ENCODE results near the gene IGFBP3. TPM values are rescaled to one million over a fixed set of nuclear protein-coding genes. Genes with fewer than 3 reads are reported as not detected.

IGFBP3 gene
- total and polyA plus RNA-seq, 4 donors: 87.0 to 244 (median 182) TPM

DNA sequence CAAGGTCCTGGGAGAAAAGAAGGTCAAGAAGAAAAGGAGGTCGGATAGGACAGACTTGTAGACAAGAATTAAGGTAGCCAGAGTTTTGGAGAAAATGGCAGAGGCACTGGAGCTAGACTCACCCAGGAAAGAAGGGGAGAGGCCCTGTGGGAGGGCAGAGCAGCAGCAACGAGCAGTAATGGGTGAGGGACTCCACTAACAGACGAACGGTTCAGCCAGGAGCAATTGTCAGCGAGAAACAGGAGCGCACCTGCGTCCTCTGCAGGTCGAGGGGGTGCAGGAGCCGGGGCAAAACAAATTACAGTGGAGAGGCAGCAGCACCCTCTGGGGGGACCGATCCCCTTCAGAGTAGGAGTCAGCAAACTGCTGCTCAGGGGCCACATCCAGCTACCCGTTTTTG lies 18.5 kb upstream of the IGFBP3 start:
- no peaks in the 10 kb centered on the region for H3K36me3 ChIP-seq (ENCODE audit: control insufficient read depth in 4 of 4, insufficient read depth in 3 of 4, low read depth in 1 of 4, low read length in 3 of 4)
- TF ChIP-seq, protein P1, sequence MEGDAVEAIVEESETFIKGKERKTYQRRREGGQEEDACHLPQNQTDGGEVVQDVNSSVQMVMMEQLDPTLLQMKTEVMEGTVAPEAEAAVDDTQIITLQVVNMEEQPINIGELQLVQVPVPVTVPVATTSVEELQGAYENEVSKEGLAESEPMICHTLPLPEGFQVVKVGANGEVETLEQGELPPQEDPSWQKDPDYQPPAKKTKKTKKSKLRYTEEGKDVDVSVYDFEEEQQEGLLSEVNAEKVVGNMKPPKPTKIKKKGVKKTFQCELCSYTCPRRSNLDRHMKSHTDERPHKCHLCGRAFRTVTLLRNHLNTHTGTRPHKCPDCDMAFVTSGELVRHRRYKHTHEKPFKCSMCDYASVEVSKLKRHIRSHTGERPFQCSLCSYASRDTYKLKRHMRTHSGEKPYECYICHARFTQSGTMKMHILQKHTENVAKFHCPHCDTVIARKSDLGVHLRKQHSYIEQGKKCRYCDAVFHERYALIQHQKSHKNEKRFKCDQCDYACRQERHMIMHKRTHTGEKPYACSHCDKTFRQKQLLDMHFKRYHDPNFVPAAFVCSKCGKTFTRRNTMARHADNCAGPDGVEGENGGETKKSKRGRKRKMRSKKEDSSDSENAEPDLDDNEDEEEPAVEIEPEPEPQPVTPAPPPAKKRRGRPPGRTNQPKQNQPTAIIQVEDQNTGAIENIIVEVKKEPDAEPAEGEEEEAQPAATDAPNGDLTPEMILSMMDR (IDR thresholded peaks at IDR 0.05; ENCODE audit: low read depth, low read length, missing input control): no peak
- TF ChIP-seq NR2F2 (IDR thresholded peaks at IDR 0.05) (no peak), GABPA (IDR thresholded peaks at IDR 0.05 in 1 of 2, conservative IDR thresholded peaks at IDR 0.05 in 1 of 2) (no peak), FOXA2 (IDR thresholded peaks at IDR 0.05) (no peak), FOXA1 (IDR thresholded peaks at IDR 0.05) (no peak), HNF4A (conservative IDR thresholded peaks at IDR 0.05) (no peak), SP1 (IDR thresholded peaks at IDR 0.05) (no peak)
- TF ChIP-seq, protein P2, sequence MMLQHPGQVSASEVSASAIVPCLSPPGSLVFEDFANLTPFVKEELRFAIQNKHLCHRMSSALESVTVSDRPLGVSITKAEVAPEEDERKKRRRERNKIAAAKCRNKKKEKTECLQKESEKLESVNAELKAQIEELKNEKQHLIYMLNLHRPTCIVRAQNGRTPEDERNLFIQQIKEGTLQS (IDR thresholded peaks at IDR 0.05): no peak
- TF ChIP-seq, protein P3, sequence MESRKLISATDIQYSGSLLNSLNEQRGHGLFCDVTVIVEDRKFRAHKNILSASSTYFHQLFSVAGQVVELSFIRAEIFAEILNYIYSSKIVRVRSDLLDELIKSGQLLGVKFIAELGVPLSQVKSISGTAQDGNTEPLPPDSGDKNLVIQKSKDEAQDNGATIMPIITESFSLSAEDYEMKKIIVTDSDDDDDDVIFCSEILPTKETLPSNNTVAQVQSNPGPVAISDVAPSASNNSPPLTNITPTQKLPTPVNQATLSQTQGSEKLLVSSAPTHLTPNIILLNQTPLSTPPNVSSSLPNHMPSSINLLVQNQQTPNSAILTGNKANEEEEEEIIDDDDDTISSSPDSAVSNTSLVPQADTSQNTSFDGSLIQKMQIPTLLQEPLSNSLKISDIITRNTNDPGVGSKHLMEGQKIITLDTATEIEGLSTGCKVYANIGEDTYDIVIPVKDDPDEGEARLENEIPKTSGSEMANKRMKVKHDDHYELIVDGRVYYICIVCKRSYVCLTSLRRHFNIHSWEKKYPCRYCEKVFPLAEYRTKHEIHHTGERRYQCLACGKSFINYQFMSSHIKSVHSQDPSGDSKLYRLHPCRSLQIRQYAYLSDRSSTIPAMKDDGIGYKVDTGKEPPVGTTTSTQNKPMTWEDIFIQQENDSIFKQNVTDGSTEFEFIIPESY (IDR thresholded peaks at IDR 0.05): no peak
- H3K9me3 ChIP-seq (ENCODE audit: control insufficient read depth in 4 of 4, low read length in 3 of 4): no peaks in the 10 kb centered on the region
- no peak overlapping the region for H3K27ac ChIP-seq (ENCODE audit: low read depth in 1 of 2, low read length in 2 of 2)
- no peaks in the 10 kb centered on the region for H3K4me1 ChIP-seq (ENCODE audit: control insufficient read depth in 4 of 4, insufficient read depth in 4 of 4, low read length in 3 of 4)
- DNase-seq (ENCODE audit: low spot score): no peak
- H3K27me3 ChIP-seq (ENCODE audit: control insufficient read depth in 4 of 4, insufficient read depth in 4 of 4, low read length in 3 of 4): no peaks in the 10 kb centered on the region
- no peak overlapping the region for H3K4me3 ChIP-seq (ENCODE audit: low read depth in 1 of 3, low read length in 3 of 3)
- H3K9ac ChIP-seq (ENCODE audit: low read depth in 1 of 2, low read length in 2 of 2): no peak overlapping the region
- 93% methylated on average over 11 of the region's 11 CpGs for WGBS

DNA sequence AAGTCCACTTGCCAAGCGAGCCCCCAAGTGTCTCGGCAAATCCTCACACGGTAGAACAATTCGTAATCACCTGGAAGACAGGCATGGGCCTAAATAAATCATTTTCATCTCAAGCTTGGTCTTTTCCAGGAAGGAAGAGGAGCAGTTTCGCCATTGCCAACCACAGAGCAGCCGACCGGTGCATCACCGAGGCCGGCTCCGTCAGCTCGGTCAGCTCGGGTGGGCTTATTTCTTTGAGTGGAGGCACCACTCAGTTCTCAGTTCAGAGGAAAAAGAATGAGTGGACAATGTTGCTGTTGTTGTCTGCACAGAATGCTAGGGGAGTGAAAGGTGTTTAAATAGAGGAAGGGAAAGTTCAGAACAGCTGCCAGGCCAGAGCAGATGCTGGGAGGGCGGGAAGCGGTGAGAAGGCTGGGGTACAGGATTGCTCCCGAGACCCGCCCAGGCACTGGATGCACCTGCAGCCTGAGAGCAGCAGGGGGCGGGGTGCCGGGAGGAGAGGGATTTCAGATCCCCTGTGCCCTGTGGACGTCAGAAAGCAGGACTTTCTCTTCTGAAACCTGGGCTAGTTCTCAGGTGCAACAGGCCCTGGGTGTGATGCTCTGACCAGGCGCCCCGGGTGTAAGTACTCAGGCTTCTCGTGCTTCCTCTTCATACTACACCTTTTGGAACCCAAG lies 17.7 kb upstream of the IGFBP3 start:
- TF ChIP-seq, protein P3 (IDR thresholded peaks at IDR 0.05): no peak
- TF ChIP-seq RAD21 (IDR thresholded peaks at IDR 0.05): peak in 1 of 2 donors; percentile 62
- TF ChIP-seq, protein P1 (IDR thresholded peaks at IDR 0.05; ENCODE audit: low read depth, low read length, missing input control): peak; percentile 14
- Histone ChIP-seq H3K4me1 (ENCODE audit: control insufficient read depth in 4 of 4, insufficient read depth in 4 of 4, low read length in 3 of 4) (no peaks in the 10 kb centered on the region), H3K27me3 (ENCODE audit: control insufficient read depth in 4 of 4, insufficient read depth in 4 of 4, low read length in 3 of 4) (no peaks in the 10 kb centered on the region), H3K9ac (ENCODE audit: low read depth in 1 of 2, low read length in 2 of 2) (no peak overlapping the region), H3K36me3 (ENCODE audit: control insufficient read depth in 4 of 4, insufficient read depth in 3 of 4, low read depth in 1 of 4, low read length in 3 of 4) (no peaks in the 10 kb centered on the region), H3K9me3 (ENCODE audit: control insufficient read depth in 4 of 4, low read length in 3 of 4) (no peaks in the 10 kb centered on the region), H3K27ac (ENCODE audit: low read depth in 1 of 2, low read length in 2 of 2) (no peak overlapping the region), H3K4me3 (ENCODE audit: low read depth in 1 of 3, low read length in 3 of 3) (no peak overlapping the region)
- 85% methylated on average over 22 of the region's 22 CpGs for WGBS
- DNase-seq (ENCODE audit: low spot score): no peak

All from liver (tissue), 9 donors.